ENCODE results near the gene SEC61A2. TPM values are rescaled to one million over a fixed set of nuclear protein-coding genes. Genes with fewer than 3 reads are reported as not detected.

SEC61A2 gene
- polyA plus RNA-seq, 2 of the 4 experiments (the other 2 are of a cell fraction): 16.5 to 23.2 TPM

DNA sequence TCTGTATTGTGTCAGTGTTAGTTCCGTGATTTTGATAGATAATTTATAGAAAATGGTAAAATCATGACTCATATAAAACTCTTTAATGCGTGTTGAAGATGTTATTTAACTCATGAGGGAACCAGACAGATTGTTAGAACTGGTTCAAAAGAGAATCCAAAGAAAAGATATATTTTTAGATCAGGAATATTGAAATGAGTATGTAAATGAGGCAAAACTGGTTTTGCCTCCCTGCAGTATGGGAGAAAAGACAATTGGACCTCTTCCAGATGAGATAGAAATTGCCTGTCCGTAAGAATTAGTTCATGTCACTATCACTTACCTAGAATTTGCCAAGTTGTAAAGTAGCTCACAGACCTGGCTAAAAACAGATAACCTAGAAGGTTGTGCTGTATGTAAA is 84.1 kb downstream of the SEC61A2 start:
- Histone ChIP-seq H3K9me3 (peaks cover 3% of the 10 kb centered on the region; the same call in 1 of the 3 replicates), H3K4me1 (peaks cover 4% of the 10 kb centered on the region; the same call in 2 of the 3 replicates), H3K27ac (no peak overlapping the region), H3K4me2 (no peak overlapping the region), H3K4me3 (no peak overlapping the region)
- TF ChIP-seq HDAC2 (IDR thresholded peaks at IDR 0.05) (no peak), HEYL (CRISPR knock-in tag; IDR thresholded peaks at IDR 0.05) (no peak), CBX8 (IDR thresholded peaks at IDR 0.05) (no peak), SMC3 (IDR thresholded peaks at IDR 0.05) (no peak), HOXB5 (CRISPR knock-in tag; IDR thresholded peaks at IDR 0.05) (no peak)
- TF ChIP-seq, protein P1, sequence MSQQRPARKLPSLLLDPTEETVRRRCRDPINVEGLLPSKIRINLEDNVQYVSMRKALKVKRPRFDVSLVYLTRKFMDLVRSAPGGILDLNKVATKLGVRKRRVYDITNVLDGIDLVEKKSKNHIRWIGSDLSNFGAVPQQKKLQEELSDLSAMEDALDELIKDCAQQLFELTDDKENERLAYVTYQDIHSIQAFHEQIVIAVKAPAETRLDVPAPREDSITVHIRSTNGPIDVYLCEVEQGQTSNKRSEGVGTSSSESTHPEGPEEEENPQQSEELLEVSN (IDR thresholded peaks at IDR 0.05; ENCODE audit: borderline replicate concordance, low read depth): no peak
- TF ChIP-seq, protein P2, sequence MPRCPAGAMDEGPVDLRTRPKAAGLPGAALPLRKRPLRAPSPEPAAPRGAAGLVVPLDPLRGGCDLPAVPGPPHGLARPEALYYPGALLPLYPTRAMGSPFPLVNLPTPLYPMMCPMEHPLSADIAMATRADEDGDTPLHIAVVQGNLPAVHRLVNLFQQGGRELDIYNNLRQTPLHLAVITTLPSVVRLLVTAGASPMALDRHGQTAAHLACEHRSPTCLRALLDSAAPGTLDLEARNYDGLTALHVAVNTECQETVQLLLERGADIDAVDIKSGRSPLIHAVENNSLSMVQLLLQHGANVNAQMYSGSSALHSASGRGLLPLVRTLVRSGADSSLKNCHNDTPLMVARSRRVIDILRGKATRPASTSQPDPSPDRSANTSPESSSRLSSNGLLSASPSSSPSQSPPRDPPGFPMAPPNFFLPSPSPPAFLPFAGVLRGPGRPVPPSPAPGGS (IDR thresholded peaks at IDR 0.05): no peak
- WGBS (ENCODE audit: missing lambda C conversion rate): 95% methylated on average over 3 of the region's 3 CpGs
- POLR2A ChIA-PET: no interaction called here
- no peak for FAIRE-seq
- CTCF ChIA-PET: interaction anchor here (0.9 to 6.3 kb wide), 14 partner anchors 10 to 886 kb away, joined by 3 to 61 read pairs (median 8); partner anchors contain the start of genes CDC123, NUDT5 and OPTN
- no peak for DNase-seq (ENCODE audit: low read depth in 1 of 2, low spot score in 1 of 2)
- ATAC-seq: no peak

DNA sequence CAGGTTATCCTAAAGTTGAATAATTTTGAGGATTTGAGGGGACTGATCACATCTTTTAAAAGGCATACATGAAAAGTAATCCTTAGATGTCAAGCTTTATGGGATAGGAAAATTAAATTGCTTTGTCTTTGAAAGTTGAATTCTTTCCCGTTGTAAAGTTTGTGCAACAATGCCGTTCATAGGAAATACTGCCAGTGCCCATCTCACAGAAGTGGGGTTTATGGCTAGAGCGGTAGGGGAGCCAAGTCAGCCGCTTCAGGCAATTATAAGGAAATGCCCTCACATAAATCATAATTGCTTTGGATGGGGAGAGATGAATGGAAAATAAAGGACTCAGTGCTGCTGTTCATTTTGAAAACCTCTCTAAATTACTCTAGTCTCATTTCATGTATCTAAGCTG is 84.6 kb downstream of the SEC61A2 start:
- FAIRE-seq (no peak), DNase-seq (ENCODE audit: low read depth in 1 of 2, low spot score in 1 of 2) (no peak), ATAC-seq (no peak)
- peaks cover 4% of the 10 kb centered on the region; the same call in 2 of the 3 replicates for H3K4me1 ChIP-seq
- 83% methylated on average over 4 of the region's 4 CpGs for WGBS (ENCODE audit: missing lambda C conversion rate)
- TF ChIP-seq KDM1A (IDR thresholded peaks at IDR 0.05; ENCODE audit: low read depth): no peak
- no peak for TF ChIP-seq CEBPB (IDR thresholded peaks at IDR 0.05)
- no peak for TF ChIP-seq CBX2 (IDR thresholded peaks at IDR 0.05; ENCODE audit: borderline replicate concordance, low read depth)
- TF ChIP-seq HDAC2 (IDR thresholded peaks at IDR 0.05): no peak
- TF ChIP-seq, protein P3, sequence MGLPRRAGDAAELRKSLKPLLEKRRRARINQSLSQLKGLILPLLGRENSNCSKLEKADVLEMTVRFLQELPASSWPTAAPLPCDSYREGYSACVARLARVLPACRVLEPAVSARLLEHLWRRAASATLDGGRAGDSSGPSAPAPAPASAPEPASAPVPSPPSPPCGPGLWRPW (IDR thresholded peaks at IDR 0.05): no peak
- no peak for TF ChIP-seq MYC (IDR thresholded peaks at IDR 0.05; ENCODE audit: borderline replicate concordance, low read length)
- TF ChIP-seq, protein P1 (IDR thresholded peaks at IDR 0.05; ENCODE audit: borderline replicate concordance, low read depth): no peak
- no peak overlapping the region for H3K4me2 ChIP-seq
- peaks cover 3% of the 10 kb centered on the region; the same call in 1 of the 3 replicates for H3K9me3 ChIP-seq
- ChIA-PET CTCF (interaction anchor here (0.6 to 6.3 kb wide), 40 partner anchors 10 to 962 kb away, joined by 3 to 61 read pairs (median 4); partner anchors contain the start of genes CDC123, NUDT5 and OPTN), POLR2A (no interaction called here)
- H3K27ac ChIP-seq: no peak overlapping the region
- no peak overlapping the region for H3K4me3 ChIP-seq

DNA sequence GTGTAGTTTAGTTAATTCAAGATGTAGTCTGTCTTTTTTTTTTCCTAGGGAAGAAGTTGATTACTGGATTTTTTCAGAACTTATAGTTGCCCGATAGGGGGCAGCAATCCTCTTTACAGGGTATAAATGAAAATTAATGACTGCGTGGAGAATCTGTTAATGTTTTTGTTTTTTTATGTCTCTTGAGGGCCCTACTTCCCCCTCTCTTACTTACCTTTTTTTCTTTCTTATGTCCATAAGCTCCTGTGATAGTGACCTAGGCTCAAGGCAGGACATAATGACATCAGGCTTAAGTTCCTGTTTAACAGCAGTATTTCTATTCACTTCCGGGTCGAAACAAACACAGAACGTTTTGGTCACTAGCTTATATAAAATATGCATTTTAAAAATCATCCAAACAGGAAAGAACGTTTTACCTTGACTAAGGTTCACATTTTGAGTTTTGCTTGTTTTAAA is 85.3 kb downstream of the SEC61A2 start:
- POLR2A ChIA-PET: interaction anchor here (0.6 kb wide), 1 partner anchor 11 kb away, joined by 3 read pairs; no protein-coding TSS in a partner anchor

More for the DNA sequence above, 85.3 kb downstream of the SEC61A2 start:
- FAIRE-seq: no peak
- peaks cover 4% of the 10 kb centered on the region; the same call in 2 of the 3 replicates for H3K4me1 ChIP-seq
- ATAC-seq: peak in 1 of 2 experiments; percentile 47; a peak in 3 of 6 replicates
- peak overlapping the region; percentile 41; the same call in 2 of the 3 replicates for H3K4me2 ChIP-seq
- WGBS (ENCODE audit: missing lambda C conversion rate): 28% methylated on average over 6 of the region's 6 CpGs
- no peak overlapping the region for H3K4me3 ChIP-seq
- CTCF ChIA-PET: interaction anchor here (0.6 to 6.3 kb wide), 56 partner anchors 10 to 961 kb away, joined by 3 to 61 read pairs (median 4); partner anchors contain the start of genes CDC123, NUDT5 and OPTN
- H3K27ac ChIP-seq: peak overlapping the region in 1 of 2 experiments; percentile 39; a peak in 2 of 6 replicates
- H3K9me3 ChIP-seq: peaks cover 3% of the 10 kb centered on the region; the same call in 1 of the 3 replicates
- DNase-seq (ENCODE audit: low read depth in 1 of 2, low spot score in 1 of 2): peak; percentile 40 to 50
- TF ChIP-seq HEYL (CRISPR knock-in tag; IDR thresholded peaks at IDR 0.05) (no peak), HOXA7 (CRISPR knock-in tag; IDR thresholded peaks at IDR 0.05) (no peak), SMC3 (IDR thresholded peaks at IDR 0.05) (peak; percentile 49; the same call in 2 of the 3 replicates), RAD21 (conservative IDR thresholded peaks at IDR 0.05 in 1 of 2, IDR thresholded peaks at IDR 0.05 in 1 of 2) (peak; percentile 56 to 65), MAFK (IDR thresholded peaks at IDR 0.05; ENCODE audit: partially characterized antibody) (no peak), ZC3H11A (IDR thresholded peaks at IDR 0.05) (no peak), HOXB5 (CRISPR knock-in tag; IDR thresholded peaks at IDR 0.05) (no peak), CEBPB (IDR thresholded peaks at IDR 0.05) (no peak), CBX2 (IDR thresholded peaks at IDR 0.05; ENCODE audit: borderline replicate concordance, low read depth) (no peak)
- TF ChIP-seq, protein P4, sequence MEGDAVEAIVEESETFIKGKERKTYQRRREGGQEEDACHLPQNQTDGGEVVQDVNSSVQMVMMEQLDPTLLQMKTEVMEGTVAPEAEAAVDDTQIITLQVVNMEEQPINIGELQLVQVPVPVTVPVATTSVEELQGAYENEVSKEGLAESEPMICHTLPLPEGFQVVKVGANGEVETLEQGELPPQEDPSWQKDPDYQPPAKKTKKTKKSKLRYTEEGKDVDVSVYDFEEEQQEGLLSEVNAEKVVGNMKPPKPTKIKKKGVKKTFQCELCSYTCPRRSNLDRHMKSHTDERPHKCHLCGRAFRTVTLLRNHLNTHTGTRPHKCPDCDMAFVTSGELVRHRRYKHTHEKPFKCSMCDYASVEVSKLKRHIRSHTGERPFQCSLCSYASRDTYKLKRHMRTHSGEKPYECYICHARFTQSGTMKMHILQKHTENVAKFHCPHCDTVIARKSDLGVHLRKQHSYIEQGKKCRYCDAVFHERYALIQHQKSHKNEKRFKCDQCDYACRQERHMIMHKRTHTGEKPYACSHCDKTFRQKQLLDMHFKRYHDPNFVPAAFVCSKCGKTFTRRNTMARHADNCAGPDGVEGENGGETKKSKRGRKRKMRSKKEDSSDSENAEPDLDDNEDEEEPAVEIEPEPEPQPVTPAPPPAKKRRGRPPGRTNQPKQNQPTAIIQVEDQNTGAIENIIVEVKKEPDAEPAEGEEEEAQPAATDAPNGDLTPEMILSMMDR (IDR thresholded peaks at IDR 0.05): peak; percentile 83
- TF ChIP-seq, protein P2 (IDR thresholded peaks at IDR 0.05): no peak
- TF ChIP-seq, protein P1 (IDR thresholded peaks at IDR 0.05; ENCODE audit: borderline replicate concordance, low read depth): no peak
